K562 (cell line): Measurements from ENCODE around the gene ZNF593OS. TPM values are rescaled to one million over a fixed set of nuclear protein-coding genes. Genes with fewer than 3 reads are reported as not detected.

ENCODE experiments used
- CTBP1 ChIP-seq: fragments of 450-650 bp; IDR thresholded peaks from 2 replicates; pipeline ENCODE4 v1.6.1; 2016; ENCODE audit warnings: borderline replicate concordance
- ESRRA ChIP-seq: fragments of 450-650 bp; IDR thresholded peaks from 2 replicates; pipeline ENCODE4 v1.6.1; 2014; ENCODE audit warnings: low read depth, mild to moderate bottlenecking, moderate library complexity, borderline replicate concordance
- HDAC2 ChIP-seq: fragments of 450-650 bp; IDR thresholded peaks from 2 replicates; pipeline ENCODE4 v1.6.1; 2016; ENCODE audit warnings: mild to moderate bottlenecking
- KLF13 ChIP-seq: fragments of 450-650 bp; IDR thresholded peaks from 2 replicates; pipeline ENCODE4 v1.6.1; 2016; ENCODE audit warnings: missing genetic modification characterization, low read depth, mild to moderate bottlenecking, missing compliant biosample characterization, moderate library complexity, borderline replicate concordance
- KLF6 ChIP-seq: fragments of 250-450 bp; sonication (Bioruptor Pico); IDR thresholded peaks from 2 replicates; pipeline ENCODE4 v1.4.0; 2020; ENCODE audit warnings: mild to moderate bottlenecking, moderate library complexity, borderline replicate concordance
- MXI1 ChIP-seq: IDR thresholded peaks from 2 replicates; pipeline ENCODE4 v1.6.1; 2011; ENCODE audit warnings: low read depth, mild to moderate bottlenecking, improper control_type of control experiment, low read length
- NFE2 ChIP-seq: IDR thresholded peaks from 2 replicates; pipeline ENCODE4 v1.6.1; 2014; ENCODE audit warnings: antibody characterized with exemption, low read depth
- PTRF ChIP-seq: fragments of 450-650 bp; IDR thresholded peaks from 2 replicates; pipeline ENCODE4 v1.6.1; 2016; ENCODE audit warnings: mild to moderate bottlenecking, missing genetic modification characterization, missing compliant biosample characterization
- PURB ChIP-seq: sonication (generic); formaldehyde crosslinking; IDR thresholded peaks from 2 replicates; pipeline ENCODE4 v1.9.0; 2021; ENCODE audit warnings: low read depth, mild to moderate bottlenecking, missing genetic modification reagents
- RAD21 ChIP-seq, 2 experiments: fragments of 250-450 bp in 1 of 2; fragments of 450-650 bp in 1 of 2; sonication (Bioruptor Pico) in 1 of 2; formaldehyde crosslinking in 1 of 2; IDR thresholded peaks in 1 of 2; conservative IDR thresholded peaks in 1 of 2; 2 replicates each; pipeline versions ENCODE4 v1.4.0 to v1.8.0; 2020 to 2022; ENCODE audit warnings: mild to moderate bottlenecking in 2 of 2, moderate library complexity in 1 of 2
- RBBP5 ChIP-seq: fragments of 200-600 bp; sonication (generic); IDR thresholded peaks from 2 replicates; pipeline ENCODE4 v1.6.1; 2012; ENCODE audit warnings: borderline replicate concordance, mild to moderate bottlenecking, low read length, control low read depth, inconsistent platforms; ENCODE audit not compliant: insufficient read depth, poor library complexity, severe bottlenecking
- RCOR1 ChIP-seq, 2 experiments: IDR thresholded peaks; 2 replicates each; pipeline ENCODE4 v1.6.1; 2012; ENCODE audit warnings: low read depth in 2 of 2, low read length in 2 of 2, borderline replicate concordance in 1 of 2, improper control_type of control experiment in 1 of 2
- SMC3 ChIP-seq: conservative IDR thresholded peaks from 2 replicates; pipeline ENCODE4 v1.6.1; 2011; ENCODE audit warnings: low read depth, low read length, improper control_type of control experiment; ENCODE audit not compliant: insufficient read depth
- TCF3 ChIP-seq: sonication (generic); formaldehyde crosslinking; IDR thresholded peaks from 2 replicates; pipeline ENCODE4 v1.4.0; 2020; ENCODE audit warnings: mild to moderate bottlenecking, missing genetic modification reagents
- TEAD4 ChIP-seq, 2 experiments: sonication (generic) in 1 of 2; formaldehyde crosslinking in 1 of 2; IDR thresholded peaks; 2 replicates each; pipeline versions ENCODE4 v1.6.1 to v1.8.0; 2012 to 2022; ENCODE audit warnings: borderline replicate concordance in 1 of 2, inconsistent platforms in 1 of 2, low read length in 1 of 2, mild to moderate bottlenecking in 1 of 2, missing genetic modification reagents in 1 of 2
- TSC22D4 ChIP-seq: fragments of 450-650 bp; IDR thresholded peaks from 2 replicates; pipeline ENCODE4 v1.6.1; 2016; ENCODE audit warnings: missing genetic modification characterization, missing biosample characterization, control low read depth
- ZFP30 ChIP-seq: fragments of 250-450 bp; sonication (Bioruptor Pico); IDR thresholded peaks from 2 replicates; pipeline ENCODE4 v1.8.0; 2022; ENCODE audit warnings: moderate library complexity, mild to moderate bottlenecking, inconsistent platforms, borderline replicate concordance
- ZNF217 ChIP-seq: sonication (generic); formaldehyde crosslinking; IDR thresholded peaks from 2 replicates; pipeline ENCODE4 v1.8.0; 2022; ENCODE audit warnings: mild to moderate bottlenecking, missing genetic modification reagents
- ZNF239 ChIP-seq: fragments of 250-450 bp; sonication (Bioruptor Pico); IDR thresholded peaks from 2 replicates; pipeline ENCODE4 v1.4.0; 2020; ENCODE audit warnings: mild to moderate bottlenecking
- polyA plus RNA-seq, 8 experiments: library from polyadenylated mRNA; depleted of rRNA in 4 of 8; stranded (reverse) in 5 of 8; unstranded in 3 of 8; fragments of >200 nt; fragmentation: Nextera tagmentation in 2 of 8; fragmentation: Illumina TruSeq in 1 of 8; extraction: Ambion mirVana in 2 of 8; extraction: Trizol in 1 of 8; gene quantifications; 2 replicates each; pipeline versions ENCODE4 v1.2.1 to v1.2.3, GENCODE V29; 2011 to 2014; ENCODE audit warnings: inconsistent platforms in 1 of 8, missing spikeins in 1 of 8
- total RNA-seq, 7 experiments: library from RNA; depleted of rRNA in 6 of 7; stranded (reverse); fragments of >200 nt in 6 of 7; fragmentation: Illumina TruSeq in 2 of 7; extraction: Trizol in 2 of 7; gene quantifications; 2 replicates each; pipeline versions ENCODE4 v1.2.1 to v1.2.3, GENCODE V29; 2011 to 2021; ENCODE audit warnings: low replicate concordance in 1 of 7
- TF ChIP-seq, protein P1 (sequence below): sonication (generic); formaldehyde crosslinking; IDR thresholded peaks from 2 replicates; pipeline ENCODE4 v1.8.1; 2023; ENCODE audit warnings: mild to moderate bottlenecking, missing genetic modification reagents
- TF ChIP-seq, protein P2 (sequence below), 3 experiments: IDR thresholded peaks in 2 of 3; conservative IDR thresholded peaks in 1 of 3; 2 replicates each; pipeline ENCODE4 v1.5.1; 2011 to 2012; ENCODE audit warnings: low read length in 3 of 3, mild to moderate bottlenecking in 3 of 3, control low read depth in 2 of 3, improper control_type of control experiment in 1 of 3, inconsistent platforms in 1 of 3, low read depth in 1 of 3, mixed read lengths in 1 of 3, moderate library complexity in 1 of 3; ENCODE audit not compliant: insufficient read depth in 2 of 3
- TF ChIP-seq, protein P3 (sequence below): fragments of 450-650 bp; formaldehyde crosslinking; IDR thresholded peaks from 2 replicates; pipeline ENCODE4 v1.4.0; 2020; ENCODE audit warnings: mild to moderate bottlenecking, moderate library complexity

ZNF593OS gene
- total and polyA plus RNA-seq, 9 of the 15 experiments (the other 6 are each of a cell fraction or from before 2014, with no cell fraction given) = 0.24 to 0.27 TPM; not detected in 7

DNA sequence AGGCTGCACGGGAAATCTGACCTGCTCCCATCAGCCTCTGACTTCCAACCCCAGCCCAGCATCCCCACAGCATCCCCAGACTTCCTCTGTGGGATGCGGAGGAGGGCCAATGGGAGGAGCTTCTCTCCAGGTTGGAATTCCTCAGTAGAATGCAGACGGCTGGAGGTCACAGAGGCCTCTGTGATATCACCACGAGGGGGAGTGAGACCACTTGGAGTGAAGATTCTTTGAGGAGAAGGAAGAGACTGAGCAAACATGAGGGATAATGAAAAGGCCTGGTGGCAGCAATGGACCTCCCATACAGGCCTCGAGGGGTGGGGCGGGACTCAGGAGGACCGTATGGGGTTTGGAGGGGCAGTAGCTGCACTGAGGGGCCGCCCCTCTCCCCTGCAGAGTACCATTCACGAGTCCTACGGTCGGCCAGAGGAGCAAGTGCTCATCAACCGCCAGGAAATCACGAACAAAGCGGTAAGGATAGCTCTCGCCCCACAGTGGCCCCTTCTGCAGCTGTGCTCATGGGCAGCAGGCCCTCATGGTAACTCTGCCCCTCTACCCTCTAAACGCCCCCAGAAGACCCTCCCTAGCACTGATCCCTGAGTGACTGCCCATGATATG, 18.8 kb upstream of the ZNF593OS start, which contains the start of gene CATSPER4 (continued):
- TF ChIP-seq NFE2 = no peak
- peak; percentile 57 to 82 for TF ChIP-seq RAD21 (CRISPR knock-in tag; conservative IDR thresholded peaks at IDR 0.05 in 1 of 2, IDR thresholded peaks at IDR 0.05 in 1 of 2)
- no peak for TF ChIP-seq ZNF239 (CRISPR knock-in tag)
- peak; percentile 48; the same call in 1 of the 2 replicates for TF ChIP-seq TEAD4 (IDR thresholded peaks at IDR 0.05; ENCODE audit: low read length)
- no peak for TF ChIP-seq TEAD4 (CRISPR knock-in tag; IDR thresholded peaks at IDR 0.05; ENCODE audit: borderline replicate concordance)
- TF ChIP-seq MXI1 = no peak
- TF ChIP-seq, protein P1, sequence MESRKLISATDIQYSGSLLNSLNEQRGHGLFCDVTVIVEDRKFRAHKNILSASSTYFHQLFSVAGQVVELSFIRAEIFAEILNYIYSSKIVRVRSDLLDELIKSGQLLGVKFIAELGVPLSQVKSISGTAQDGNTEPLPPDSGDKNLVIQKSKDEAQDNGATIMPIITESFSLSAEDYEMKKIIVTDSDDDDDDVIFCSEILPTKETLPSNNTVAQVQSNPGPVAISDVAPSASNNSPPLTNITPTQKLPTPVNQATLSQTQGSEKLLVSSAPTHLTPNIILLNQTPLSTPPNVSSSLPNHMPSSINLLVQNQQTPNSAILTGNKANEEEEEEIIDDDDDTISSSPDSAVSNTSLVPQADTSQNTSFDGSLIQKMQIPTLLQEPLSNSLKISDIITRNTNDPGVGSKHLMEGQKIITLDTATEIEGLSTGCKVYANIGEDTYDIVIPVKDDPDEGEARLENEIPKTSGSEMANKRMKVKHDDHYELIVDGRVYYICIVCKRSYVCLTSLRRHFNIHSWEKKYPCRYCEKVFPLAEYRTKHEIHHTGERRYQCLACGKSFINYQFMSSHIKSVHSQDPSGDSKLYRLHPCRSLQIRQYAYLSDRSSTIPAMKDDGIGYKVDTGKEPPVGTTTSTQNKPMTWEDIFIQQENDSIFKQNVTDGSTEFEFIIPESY = peak; percentile 89
- peak; percentile 97 for TF ChIP-seq CTBP1
- TF ChIP-seq RCOR1 (IDR thresholded peaks at IDR 0.05; ENCODE audit: borderline replicate concordance in 1 of 2, low read depth in 2 of 2, low read length in 2 of 2) = peak in 1 of 2 experiments; percentile 58; a peak in 1 of 4 replicates
- TF ChIP-seq, protein P2, sequence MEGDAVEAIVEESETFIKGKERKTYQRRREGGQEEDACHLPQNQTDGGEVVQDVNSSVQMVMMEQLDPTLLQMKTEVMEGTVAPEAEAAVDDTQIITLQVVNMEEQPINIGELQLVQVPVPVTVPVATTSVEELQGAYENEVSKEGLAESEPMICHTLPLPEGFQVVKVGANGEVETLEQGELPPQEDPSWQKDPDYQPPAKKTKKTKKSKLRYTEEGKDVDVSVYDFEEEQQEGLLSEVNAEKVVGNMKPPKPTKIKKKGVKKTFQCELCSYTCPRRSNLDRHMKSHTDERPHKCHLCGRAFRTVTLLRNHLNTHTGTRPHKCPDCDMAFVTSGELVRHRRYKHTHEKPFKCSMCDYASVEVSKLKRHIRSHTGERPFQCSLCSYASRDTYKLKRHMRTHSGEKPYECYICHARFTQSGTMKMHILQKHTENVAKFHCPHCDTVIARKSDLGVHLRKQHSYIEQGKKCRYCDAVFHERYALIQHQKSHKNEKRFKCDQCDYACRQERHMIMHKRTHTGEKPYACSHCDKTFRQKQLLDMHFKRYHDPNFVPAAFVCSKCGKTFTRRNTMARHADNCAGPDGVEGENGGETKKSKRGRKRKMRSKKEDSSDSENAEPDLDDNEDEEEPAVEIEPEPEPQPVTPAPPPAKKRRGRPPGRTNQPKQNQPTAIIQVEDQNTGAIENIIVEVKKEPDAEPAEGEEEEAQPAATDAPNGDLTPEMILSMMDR (IDR thresholded peaks at IDR 0.05 in 2 of 3, conservative IDR thresholded peaks at IDR 0.05 in 1 of 3; ENCODE audit: insufficient read depth in 2 of 3, low read depth in 1 of 3, low read length in 3 of 3) = peak; percentile 68 to 82 (median 74)
- no peak for TF ChIP-seq ZNF217 (CRISPR knock-in tag)
- TF ChIP-seq HDAC2 = no peak
- TF ChIP-seq SMC3 = peak; percentile 56
- TF ChIP-seq ZFP30 (CRISPR knock-in tag) = no peak
- TF ChIP-seq RBBP5 = no peak
- TF ChIP-seq ESRRA = peak; percentile 59
- no peak for TF ChIP-seq KLF6
- no peak for TF ChIP-seq PTRF
- no peak for TF ChIP-seq TCF3
- no peak for TF ChIP-seq PURB
- TF ChIP-seq, protein P3, sequence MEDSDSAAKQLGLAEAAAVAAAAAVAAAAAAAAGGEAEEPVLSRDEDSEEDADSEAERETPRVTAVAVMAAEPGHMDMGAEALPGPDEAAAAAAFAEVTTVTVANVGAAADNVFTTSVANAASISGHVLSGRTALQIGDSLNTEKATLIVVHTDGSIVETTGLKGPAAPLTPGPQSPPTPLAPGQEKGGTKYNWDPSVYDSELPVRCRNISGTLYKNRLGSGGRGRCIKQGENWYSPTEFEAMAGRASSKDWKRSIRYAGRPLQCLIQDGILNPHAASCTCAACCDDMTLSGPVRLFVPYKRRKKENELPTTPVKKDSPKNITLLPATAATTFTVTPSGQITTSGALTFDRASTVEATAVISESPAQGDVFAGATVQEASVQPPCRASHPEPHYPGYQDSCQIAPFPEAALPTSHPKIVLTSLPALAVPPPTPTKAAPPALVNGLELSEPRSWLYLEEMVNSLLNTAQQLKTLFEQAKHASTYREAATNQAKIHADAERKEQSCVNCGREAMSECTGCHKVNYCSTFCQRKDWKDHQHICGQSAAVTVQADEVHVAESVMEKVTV (CRISPR knock-in tag) = 0 out of 2 replicates have a peak, but pooled peaks have one; percentile 10
- TF ChIP-seq TSC22D4 (tag) = no peak
- no peak for TF ChIP-seq KLF13 (tag)
